Mammary epithelial cell (primary cell): ENCODE measurements around the gene ANKRD34C.

ENCODE experiments used
- EZH2 ChIP-seq: IDR thresholded peaks from 2 replicates; pipeline ENCODE4 v1.6.1; 2012; ENCODE audit warnings: low read length, inconsistent platforms, borderline replicate concordance
- TF ChIP-seq, protein P1 (sequence below), 2 donors: IDR thresholded peaks in 1 of 2; conservative IDR thresholded peaks in 1 of 2; 2 replicates each; pipeline ENCODE4 v1.5.1; 2011 to 2012; ENCODE audit warnings: inconsistent platforms in 2 of 2, low read length in 2 of 2, mild to moderate bottlenecking in 2 of 2, control low read depth in 1 of 2, low read depth in 1 of 2; ENCODE audit not compliant: insufficient read depth in 1 of 2; ENCODE audit errors: extremely low read depth in 1 of 2

DNA sequence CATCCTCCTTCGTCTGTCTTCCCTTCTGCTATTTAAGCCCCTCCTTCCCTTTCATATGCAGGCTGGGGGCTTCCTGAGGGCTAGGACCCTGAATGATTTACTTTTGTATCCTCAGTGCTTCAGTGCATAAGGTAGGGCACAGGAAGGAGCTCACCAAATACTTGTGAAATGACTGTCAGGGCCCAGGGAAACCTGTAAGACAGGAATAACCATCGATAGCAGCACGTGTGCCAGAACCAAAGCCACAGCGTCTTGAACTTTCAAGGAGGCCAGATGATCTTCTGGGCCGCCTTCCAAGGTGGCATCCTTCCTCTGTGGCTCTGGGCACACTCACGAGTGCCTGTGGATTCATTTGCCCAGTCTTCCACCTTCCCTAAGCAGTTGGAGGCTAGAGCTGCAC, 32.3 kb downstream of the ANKRD34C start:
- TF ChIP-seq, protein P1, sequence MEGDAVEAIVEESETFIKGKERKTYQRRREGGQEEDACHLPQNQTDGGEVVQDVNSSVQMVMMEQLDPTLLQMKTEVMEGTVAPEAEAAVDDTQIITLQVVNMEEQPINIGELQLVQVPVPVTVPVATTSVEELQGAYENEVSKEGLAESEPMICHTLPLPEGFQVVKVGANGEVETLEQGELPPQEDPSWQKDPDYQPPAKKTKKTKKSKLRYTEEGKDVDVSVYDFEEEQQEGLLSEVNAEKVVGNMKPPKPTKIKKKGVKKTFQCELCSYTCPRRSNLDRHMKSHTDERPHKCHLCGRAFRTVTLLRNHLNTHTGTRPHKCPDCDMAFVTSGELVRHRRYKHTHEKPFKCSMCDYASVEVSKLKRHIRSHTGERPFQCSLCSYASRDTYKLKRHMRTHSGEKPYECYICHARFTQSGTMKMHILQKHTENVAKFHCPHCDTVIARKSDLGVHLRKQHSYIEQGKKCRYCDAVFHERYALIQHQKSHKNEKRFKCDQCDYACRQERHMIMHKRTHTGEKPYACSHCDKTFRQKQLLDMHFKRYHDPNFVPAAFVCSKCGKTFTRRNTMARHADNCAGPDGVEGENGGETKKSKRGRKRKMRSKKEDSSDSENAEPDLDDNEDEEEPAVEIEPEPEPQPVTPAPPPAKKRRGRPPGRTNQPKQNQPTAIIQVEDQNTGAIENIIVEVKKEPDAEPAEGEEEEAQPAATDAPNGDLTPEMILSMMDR (conservative IDR thresholded peaks at IDR 0.05 in 1 of 2, IDR thresholded peaks at IDR 0.05 in 1 of 2; ENCODE audit: extremely low read depth in 1 of 2, insufficient read depth in 1 of 2, low read depth in 1 of 2, low read length in 2 of 2), result no peak
- TF ChIP-seq EZH2, result no peak
